K562 (cell line): ENCODE results near the gene RXRA. TPM values are rescaled to one million over a fixed set of nuclear protein-coding genes. Genes with fewer than 3 reads are reported as not detected.

Experiments used
- ATAC-seq: fragments of 200-7000 bp; cut with Tn5 transposase; 3 replicates; pipeline ENCODE4 v1.9.1; 2020; ENCODE audit warnings: moderate library complexity
- BruUV-seq: library from RNA; stranded (reverse); fragments of 400-500 nt; replicated peaks from 2 replicates; lab custom pipeline; 2021; lab: Mats Ljungman, UMichigan
- CTCF ChIA-PET: fragments of 300-600 bp; formaldehyde crosslinking; extraction: SDS; loops from one replicate; lab custom pipeline; 2021; ENCODE audit warnings: low intra/inter-chr PET ratio; lab: Yijun Ruan, JAX
- POLR2A ChIA-PET: fragments of 300-600, 350-650 bp; sonication (Branson Sonifier 250); formaldehyde crosslinking; extraction: SDS; loops from one replicate; lab custom pipeline; 2021; ENCODE audit warnings: antibody characterized with exemption, inconsistent platforms; lab: Yijun Ruan, JAX
- DNase-seq, 4 experiments: peaks; one replicate each; pipeline versions ENCODE4 v3.0.0 to v3.0.0-alpha.2; 2011 to 2018; ENCODE audit warnings: low spot score in 3 of 4, mixed read lengths in 3 of 4; ENCODE audit errors: extremely low read depth in 1 of 4
- FAIRE-seq: peaks from 2 replicates; lab custom pipeline; 2011; peaks lifted over from hg19 to GRCh38; lab: Jason Lieb, UNC
- H2AFZ ChIP-seq: 2 replicates; pipeline ENCODE4 v1.6.0; 2011; ENCODE audit warnings: low read depth, low read length, control low read depth, inconsistent platforms
- H3K27ac ChIP-seq: fragments of 200-600 bp; 3 replicates; pipeline ENCODE4 v1.8.0; 2011; ENCODE audit warnings: low read depth, mild to moderate bottlenecking, control low read depth, inconsistent platforms, low read length, moderate library complexity, mixed read lengths; ENCODE audit errors: extremely low read depth
- H3K27me3 ChIP-seq, 2 experiments: fragments of 300-600 bp in 1 of 2; 2 replicates in 1 of 2; 3 replicates in 1 of 2; pipeline versions ENCODE4 v1.6.0 to v1.8.0; 2011; ENCODE audit warnings: inconsistent platforms in 2 of 2, low read length in 2 of 2, mild to moderate bottlenecking in 1 of 2, mixed read lengths in 1 of 2, moderate library complexity in 1 of 2; ENCODE audit not compliant: control insufficient read depth in 2 of 2, insufficient read depth in 2 of 2
- H3K36me3 ChIP-seq: fragments of 300-600 bp; 3 replicates; pipeline ENCODE4 v1.8.0; 2011; ENCODE audit warnings: mild to moderate bottlenecking, low read length, inconsistent platforms; ENCODE audit not compliant: control insufficient read depth, insufficient read depth
- H3K4me1 ChIP-seq, 2 experiments: fragments of 200-600 bp in 1 of 2; replicated peaks in 1 of 2; 2 replicates in 1 of 2; 3 replicates in 1 of 2; pipeline versions ENCODE4 v1.5.1 to v1.8.0; 2011; ENCODE audit warnings: inconsistent platforms in 2 of 2, low read length in 2 of 2, mild to moderate bottlenecking in 1 of 2, mixed read lengths in 1 of 2, moderate library complexity in 1 of 2; ENCODE audit not compliant: control insufficient read depth in 2 of 2, insufficient read depth in 2 of 2
- H3K4me2 ChIP-seq: 2 replicates; pipeline ENCODE4 v1.6.1; 2011; ENCODE audit warnings: low read length, control low read depth, inconsistent platforms, mixed read lengths; ENCODE audit not compliant: insufficient read depth
- H3K4me3 ChIP-seq: fragments of 200-600 bp; sonication (generic), shearing (Covaris generic); 2 replicates; pipeline ENCODE4 v1.5.1; 2016; ENCODE audit warnings: control low read depth, inconsistent platforms
- H3K79me2 ChIP-seq: fragments of 200-600 bp; 3 replicates; pipeline ENCODE4 v1.8.0; 2011; ENCODE audit warnings: low read length, inconsistent platforms; ENCODE audit not compliant: control insufficient read depth, insufficient read depth
- H3K9ac ChIP-seq, 2 experiments: 2 replicates each; pipeline versions ENCODE4 v1.6.0 to v1.6.1; 2011; ENCODE audit warnings: low read depth in 2 of 2, low read length in 2 of 2, control low read depth in 1 of 2, inconsistent platforms in 1 of 2, mild to moderate bottlenecking in 1 of 2, mixed read lengths in 1 of 2; ENCODE audit not compliant: insufficient read depth in 1 of 2
- H3K9me1 ChIP-seq: one replicate; pipeline ENCODE4 v1.6.0; 2011; ENCODE audit warnings: inconsistent platforms, mild to moderate bottlenecking, low read length, moderate library complexity; ENCODE audit not compliant: control insufficient read depth, insufficient read depth
- H3K9me3 ChIP-seq: replicated peaks from 2 replicates; pipeline ENCODE4 v1.5.1; 2011; ENCODE audit warnings: low read depth, low read length, inconsistent platforms; ENCODE audit not compliant: control insufficient read depth, insufficient read depth
- H4K20me1 ChIP-seq: replicated peaks from 2 replicates; pipeline ENCODE4 v1.6.1; 2011; ENCODE audit warnings: low read length, inconsistent platforms, mixed read lengths; ENCODE audit not compliant: control insufficient read depth, insufficient read depth
- ARID2 ChIP-seq: fragments of 450-650 bp; IDR thresholded peaks from 2 replicates; pipeline ENCODE4 v1.6.1; 2017; ENCODE audit warnings: antibody characterized with exemption, mild to moderate bottlenecking
- CBX3 ChIP-seq, 2 experiments: IDR thresholded peaks; 1 replicate in 1 of 2; 2 replicates in 1 of 2; pipeline ENCODE4 v1.6.1; 2012; ENCODE audit warnings: inconsistent platforms in 2 of 2, low read length in 2 of 2, borderline replicate concordance in 1 of 2, control low read depth in 1 of 2
- CREB3L1 ChIP-seq: fragments of 450-650 bp; IDR thresholded peaks from 2 replicates; pipeline ENCODE4 v1.6.1; 2014; ENCODE audit warnings: low read depth, mild to moderate bottlenecking, moderate library complexity, borderline replicate concordance
- GABPA ChIP-seq: fragments of 200-800 bp; sonication (Bioruptor generic); conservative IDR thresholded peaks from 2 replicates; pipeline ENCODE4 v1.6.1; 2016; ENCODE audit warnings: low read depth, missing genetic modification characterization, missing compliant biosample characterization
- HMGN3 ChIP-seq: IDR thresholded peaks from 2 replicates; pipeline ENCODE4 v1.6.1; 2011; ENCODE audit warnings: borderline replicate concordance, low read depth, mild to moderate bottlenecking, mixed read lengths, low read length; ENCODE audit not compliant: insufficient read length; ENCODE audit errors: extremely low read depth
- JUND ChIP-seq, 2 experiments: IDR thresholded peaks; 2 replicates in 1 of 2; 3 replicates in 1 of 2; pipeline ENCODE4 v1.6.1; 2011; ENCODE audit warnings: borderline replicate concordance in 2 of 2, low read depth in 2 of 2, low read length in 2 of 2, improper control_type of control experiment in 1 of 2, missing biosample characterization in 1 of 2, missing genetic modification characterization in 1 of 2, missing genetic modification reagents in 1 of 2
- MTA1 ChIP-seq: fragments of 450-650 bp; IDR thresholded peaks from 2 replicates; pipeline ENCODE4 v1.6.1; 2017; ENCODE audit warnings: borderline replicate concordance
- PML ChIP-seq: IDR thresholded peaks from 2 replicates; pipeline ENCODE4 v1.6.1; 2012; ENCODE audit warnings: low read length, inconsistent platforms
- POLR2AphosphoS5 ChIP-seq: IDR thresholded peaks from 2 replicates; pipeline ENCODE4 v1.6.1; 2011; ENCODE audit warnings: mild to moderate bottlenecking, low read depth, low read length, moderate library complexity; ENCODE audit not compliant: control insufficient read depth, insufficient read depth
- RBM25 ChIP-seq: fragments of 200-400 bp; formaldehyde crosslinking; IDR thresholded peaks from 2 replicates; pipeline ENCODE4 v1.6.1; 2018; ENCODE audit warnings: low read length, low read depth, moderate library complexity; ENCODE audit not compliant: severe bottlenecking
- SIN3B ChIP-seq: fragments of 450-650 bp; IDR thresholded peaks from 2 replicates; pipeline ENCODE4 v1.6.1; 2017; ENCODE audit warnings: low read depth, mild to moderate bottlenecking, moderate library complexity
- U2AF1 ChIP-seq: fragments of 200-400 bp; formaldehyde crosslinking; optimal IDR thresholded peaks from 2 replicates; pipeline ENCODE3; 2017; ENCODE audit warnings: mild to moderate bottlenecking, low read depth, low read length, moderate library complexity
- YY1 ChIP-seq, 3 experiments: IDR thresholded peaks; 2 replicates each; pipeline ENCODE4 v1.6.1; 2011; ENCODE audit warnings: low read length in 2 of 3, mild to moderate bottlenecking in 2 of 3, moderate library complexity in 2 of 3, borderline replicate concordance in 1 of 3, control low read depth in 1 of 3, low read depth in 1 of 3; ENCODE audit not compliant: insufficient read depth in 3 of 3, insufficient replicate concordance in 2 of 3, control insufficient read depth in 1 of 3, insufficient read length in 1 of 3; ENCODE audit errors: extremely low read depth in 1 of 3
- ZFPM2 ChIP-seq: fragments of 250-450 bp; sonication (Bioruptor Pico); IDR thresholded peaks from 2 replicates; pipeline ENCODE4 v1.5.1; 2022; ENCODE audit warnings: mild to moderate bottlenecking
- ZKSCAN1 ChIP-seq: fragments of 150-350 bp; IDR thresholded peaks from 2 replicates; pipeline ENCODE4 v1.6.1; 2016; ENCODE audit warnings: low read depth, low read length
- ZNF3 ChIP-seq: fragments of 250-450 bp; sonication (Bioruptor Pico); IDR thresholded peaks from 2 replicates; pipeline ENCODE4 v1.5.0; 2021; ENCODE audit warnings: mild to moderate bottlenecking, moderate library complexity
- ZNF766 ChIP-seq: fragments of 200-800 bp; sonication (Bioruptor generic); conservative IDR thresholded peaks from 2 replicates; pipeline ENCODE4 v1.6.1; 2016; ENCODE audit warnings: missing genetic modification characterization, missing compliant biosample characterization
- whole genome bisulfite sequencing: fragments of 100-300 bp; shearing (Covaris generic); methylation state at CpG from one replicate; pipeline ENCODE4 v1.1.6; 2016; ENCODE audit warnings: low coverage, mixed read lengths; ENCODE audit not compliant: insufficient coverage; ENCODE audit errors: missing lambda C conversion rate; 5-methylcytosine and 5-hydroxymethylcytosine counted together
- in situ Hi-C: fragments of 300-500 bp; cut with MboI; formaldehyde crosslinking; loops from 4 replicates; pipeline ENCODE4 v1.15.0; 2018; ENCODE audit warnings: inconsistent platforms, mixed read lengths
- intact Hi-C: fragments of 100-400 bp; cut with micrococcal nuclease; formaldehyde crosslinking; loops from 2 replicates; pipeline ENCODE4 v1.14.2; 2022
- polyA plus RNA-seq, 8 experiments: library from polyadenylated mRNA; depleted of rRNA in 4 of 8; stranded (reverse) in 5 of 8; unstranded in 3 of 8; fragments of >200 nt; fragmentation: Nextera tagmentation in 2 of 8; fragmentation: Illumina TruSeq in 1 of 8; extraction: Ambion mirVana in 2 of 8; extraction: Trizol in 1 of 8; gene quantifications; 2 replicates each; pipeline versions ENCODE4 v1.2.1 to v1.2.3, GENCODE V29; 2011 to 2014; ENCODE audit warnings: inconsistent platforms in 1 of 8, missing spikeins in 1 of 8
- total RNA-seq, 7 experiments: library from RNA; depleted of rRNA in 6 of 7; stranded (reverse); fragments of >200 nt in 6 of 7; fragmentation: Illumina TruSeq in 2 of 7; extraction: Trizol in 2 of 7; gene quantifications; 2 replicates each; pipeline versions ENCODE4 v1.2.1 to v1.2.3, GENCODE V29; 2011 to 2021; ENCODE audit warnings: low replicate concordance in 1 of 7

RXRA gene
- total and polyA plus RNA-seq, 9 of the 15 experiments (the other 6 are each of a cell fraction or from before 2014, with no cell fraction given) = 0.35 to 23.6 (median 4.6) TPM

- Histone ChIP-seq H2AFZ (no peak overlapping the region), H3K4me3 (no peak overlapping the region), H3K4me1 (peaks cover 4 to 90% of the 10 kb centered on the region in 2 experiments; a peak in 3 of 5 replicates), H3K36me3 (no peaks in the 10 kb centered on the region), H4K20me1 (peaks cover 81% of the 10 kb centered on the region), H3K9me1 (no peaks in the 10 kb centered on the region), H3K4me2 (no peak overlapping the region), H3K79me2 (peaks cover 13% of the 10 kb centered on the region), H3K27ac (no peak overlapping the region), H3K27me3 (no peaks in the 10 kb centered on the region), H3K9ac (peak overlapping the region in 1 of 2 experiments; percentile 24; a peak in 1 of 4 replicates), H3K9me3 (no peaks in the 10 kb centered on the region)
- POLR2A ChIA-PET = no interaction called here
- in situ Hi-C loops = no loop called here
- no peak for DNase-seq
- intact Hi-C loops = no loop called here
- TF ChIP-seq ZNF766 (CRISPR knock-in tag) (no peak), SIN3B (no peak), YY1 (IDR thresholded peaks at IDR 0.05; ENCODE audit: borderline replicate concordance in 1 of 3, control insufficient read depth in 1 of 3, extremely low read depth in 1 of 3, insufficient read depth in 3 of 3, insufficient read length in 1 of 3, insufficient replicate concordance in 2 of 3, low read depth in 1 of 3, low read length in 2 of 3) (no peak), ZFPM2 (CRISPR knock-in tag) (no peak), RBM25 (no peak), CBX3 (IDR thresholded peaks at IDR 0.05; ENCODE audit: borderline replicate concordance in 1 of 2, low read length in 2 of 2) (no peak), PML (no peak), JUND (IDR thresholded peaks at IDR 0.05; ENCODE audit: borderline replicate concordance, low read depth, low read length) (no peak), JUND (tag; IDR thresholded peaks at IDR 0.05; ENCODE audit: borderline replicate concordance, low read depth, low read length) (no peak), ARID2 (no peak), ZKSCAN1 (no peak), ZNF3 (CRISPR knock-in tag) (no peak), POLR2AphosphoS5 (no peak), CREB3L1 (no peak), U2AF1 (no peak), HMGN3 (no peak), GABPA (tag) (no peak), MTA1 (no peak)
- no peak for ATAC-seq
- FAIRE-seq = no peak
- WGBS = 72% methylated on average over 16 of the region's 21 CpGs
- BruUV-seq = no TSS peak
- CTCF ChIA-PET = no interaction called here
Measured at GRCh38 chr9:134374301-134375010, 48.2 kb downstream of the RXRA start.
